GM23248 (cell line): ENCODE measurements around the gene ZNF444.

Experiments used
- EZH2 ChIP-seq: fragments of 200-600 bp; sonication (generic); IDR thresholded peaks from 2 replicates; pipeline ENCODE4 v1.6.1; 2018; ENCODE audit warnings: antibody characterized with exemption, mild to moderate bottlenecking; ENCODE audit not compliant: insufficient read depth, poor library complexity, severe bottlenecking
- EZH2phosphoT487 ChIP-seq: fragments of 200-600 bp; sonication (generic); IDR thresholded peaks from 2 replicates; pipeline ENCODE4 v1.6.1; 2018; ENCODE audit warnings: antibody characterized with exemption, moderate library complexity, mild to moderate bottlenecking, low read depth; ENCODE audit not compliant: insufficient read depth

DNA sequence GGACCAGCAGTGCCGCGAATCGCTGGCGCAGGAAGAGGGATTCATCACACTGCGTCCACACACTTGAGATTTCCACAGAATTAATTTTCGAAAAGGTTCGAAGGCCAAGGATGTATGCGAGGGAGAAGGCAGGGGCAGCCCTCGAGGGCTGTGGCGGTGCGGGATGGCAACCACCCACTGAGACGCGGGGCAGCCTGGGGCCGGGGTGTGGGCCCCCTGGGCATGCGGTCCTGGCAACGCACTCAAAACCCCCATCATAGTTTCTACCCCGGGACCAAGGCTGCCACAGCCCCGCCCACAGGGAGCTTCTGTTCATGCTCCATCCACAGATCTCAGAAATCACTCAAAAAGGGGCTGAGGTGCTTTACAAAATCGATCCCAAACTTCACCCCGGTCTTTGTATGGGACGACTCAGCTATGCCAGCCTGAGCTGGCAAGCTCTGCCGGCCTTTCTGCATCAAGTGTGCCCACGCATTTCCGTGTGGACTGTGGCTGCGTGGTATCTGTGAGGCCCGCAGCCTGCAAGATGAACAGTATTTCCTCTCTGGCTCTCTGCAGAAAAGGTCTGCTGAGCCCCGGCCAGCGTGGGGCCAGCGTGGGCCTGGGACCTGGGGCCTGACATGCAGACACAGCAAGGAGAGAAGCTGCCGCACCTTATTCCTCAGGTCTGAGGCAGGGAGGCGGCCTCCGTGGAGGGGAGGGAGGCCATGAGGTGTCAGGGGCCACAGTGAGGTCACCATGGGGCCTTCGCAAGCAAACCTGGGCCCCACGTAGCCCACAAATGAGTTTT lies 39.1 kb upstream of the ZNF444 start:
- TF ChIP-seq EZH2: no peak
- no peak for TF ChIP-seq EZH2phosphoT487
